PC-9 (cell line): ENCODE measurements around the gene OR2D2. TPM values are rescaled to one million over a fixed set of nuclear protein-coding genes. Genes with fewer than 3 reads are reported as not detected.
"Not testable (repeated sequence)": the region's sequence is repeated elsewhere in the genome, so short reads cannot be mapped to it uniquely, and the experiment has no call there.

Experiments used
- BruUV-seq: library from RNA; stranded (reverse); fragments of 400-500 nt; replicated peaks from 2 replicates; lab custom pipeline; 2021; lab: Mats Ljungman, UMichigan
- CTCF ChIA-PET: fragments of 300-600 bp; sonication (Branson Sonifier 250); formaldehyde crosslinking; loops from one replicate; lab custom pipeline; 2022; ENCODE audit warnings: antibody characterized with exemption; lab: Charles Lee
- POLR2A ChIA-PET: fragments of 300-600 bp; sonication (Branson Sonifier 250); formaldehyde crosslinking; loops from one replicate; lab custom pipeline; 2022; ENCODE audit warnings: antibody characterized with exemption; ENCODE audit not compliant: unreplicated experiment; lab: Charles Lee
- DNase-seq, 2 experiments: peaks; one replicate each; pipeline versions ENCODE4 v3.0.0 to v3.0.0-alpha.2; 2015 to 2022; ENCODE audit warnings: mixed read lengths in 1 of 2
- H2AFZ ChIP-seq: fragments of 200-600 bp; sonication (generic); 2 replicates; pipeline ENCODE4 v1.8.1; 2017; ENCODE audit warnings: antibody characterized with exemption
- H3F3A ChIP-seq: fragments of 200-600 bp; sonication (generic); 2 replicates; pipeline ENCODE4 v1.8.1; 2017; ENCODE audit warnings: antibody characterized with exemption, mild to moderate bottlenecking, low read depth; ENCODE audit not compliant: insufficient read depth
- H3K27ac ChIP-seq: fragments of 200-600 bp; sonication (generic); 2 replicates; pipeline ENCODE4 v1.6.1; 2016; ENCODE audit warnings: mixed run types
- H3K27me3 ChIP-seq: fragments of 200-600 bp; sonication (generic); 2 replicates; pipeline ENCODE4 v1.6.1; 2016; ENCODE audit warnings: low read depth, mixed run types; ENCODE audit not compliant: insufficient read depth
- H3K36me3 ChIP-seq: fragments of 200-600 bp; sonication (generic); 2 replicates; pipeline ENCODE4 v1.6.1; 2016; ENCODE audit warnings: low read depth, mixed run types
- H3K4me1 ChIP-seq: fragments of 200-600 bp; sonication (generic); replicated peaks from 2 replicates; pipeline ENCODE4 v1.6.1; 2016; ENCODE audit warnings: mixed run types; ENCODE audit not compliant: insufficient read depth
- H3K4me2 ChIP-seq: fragments of 200-600 bp; sonication (generic); 2 replicates; pipeline ENCODE4 v1.6.1; 2017; ENCODE audit warnings: mixed run types
- H3K4me3 ChIP-seq: fragments of 200-600 bp; sonication (generic); 2 replicates; pipeline ENCODE4 v1.6.1; 2016; ENCODE audit warnings: mixed run types
- H3K79me2 ChIP-seq: fragments of 200-600 bp; sonication (generic); 2 replicates; pipeline ENCODE4 v1.6.1; 2017; ENCODE audit warnings: low read depth, mixed run types
- H3K9me2 ChIP-seq: fragments of 200-600 bp; sonication (generic); 2 replicates; pipeline ENCODE4 v1.8.1; 2017; ENCODE audit warnings: mild to moderate bottlenecking; ENCODE audit not compliant: insufficient read depth
- H3K9me3 ChIP-seq: fragments of 200-600 bp; sonication (generic); 2 replicates; pipeline ENCODE4 v1.8.1; 2016; ENCODE audit warnings: low read depth; ENCODE audit not compliant: insufficient read depth
- H4K20me1 ChIP-seq: fragments of 200-600 bp; sonication (generic); 2 replicates; pipeline ENCODE4 v1.8.1; 2017; ENCODE audit not compliant: insufficient read depth
- EZH2 ChIP-seq: fragments of 200-600 bp; sonication (generic); IDR thresholded peaks from 2 replicates; pipeline ENCODE4 v1.8.0; 2017; ENCODE audit warnings: antibody characterized with exemption, low read depth
- intact Hi-C: fragments of 100-400 bp; cut with micrococcal nuclease; formaldehyde crosslinking; loops from one replicate; pipeline ENCODE4 v1.10.0; 2022; ENCODE audit not compliant: unreplicated experiment
- total RNA-seq: library from RNA; stranded (reverse); gene quantifications from 2 replicates; pipeline ENCODE4 v1.2.3, GENCODE V29; 2021
- TF ChIP-seq, protein P1 (sequence below): fragments of 200-600 bp; sonication (generic); conservative IDR thresholded peaks from 2 replicates; pipeline ENCODE4 v1.6.1; 2017; ENCODE audit warnings: mixed run types, antibody characterized with exemption, mild to moderate bottlenecking, moderate library complexity

Gene OR2D2
- total RNA-seq, 1 experiment from 2014 or later: not detected

DNA sequence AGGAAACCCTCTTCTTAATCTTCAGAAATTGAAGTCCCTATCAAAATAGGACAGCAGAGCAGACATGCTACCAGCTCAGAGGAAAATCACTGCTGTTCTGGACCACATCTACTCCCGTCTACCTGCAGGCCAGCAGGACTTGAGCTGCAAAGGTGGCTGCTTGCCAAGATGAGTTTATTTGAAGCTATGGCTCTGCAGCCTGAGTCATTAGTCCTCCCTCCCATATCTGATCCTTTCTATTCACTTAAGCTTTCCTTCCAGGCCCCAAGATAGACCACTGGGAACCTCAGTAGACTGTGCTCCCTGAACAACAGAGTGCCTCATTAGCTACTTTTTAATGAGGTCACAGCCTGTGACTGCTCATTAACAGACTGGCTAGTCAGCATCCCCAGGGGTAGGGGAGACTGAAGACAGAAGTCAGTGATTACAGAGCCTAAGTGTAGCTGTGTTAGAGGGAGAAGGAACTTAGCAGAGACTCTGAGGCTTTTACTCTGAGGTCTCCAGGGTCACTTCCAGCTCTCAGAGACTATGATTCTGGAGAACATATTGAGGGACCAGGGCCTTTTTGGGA lies 36.2 kb downstream of the OR2D2 start:
- DNase-seq: peak in 1 of 2 experiments; percentile 10
- no peaks in the 10 kb centered on the region for H3K9me3 ChIP-seq
- H3K4me3 ChIP-seq: no peak overlapping the region
- no peak overlapping the region for H3K4me2 ChIP-seq
- intact Hi-C loops: no loop called here
- H3K27me3 ChIP-seq: no peaks in the 10 kb centered on the region
- BruUV-seq: no TSS peak
- no peaks in the 10 kb centered on the region for H3K36me3 ChIP-seq
- CTCF ChIA-PET: no interaction called here
- no peaks in the 10 kb centered on the region for H3K79me2 ChIP-seq
- no peaks in the 10 kb centered on the region for H4K20me1 ChIP-seq
- TF ChIP-seq EZH2: no peak
- TF ChIP-seq, protein P1, sequence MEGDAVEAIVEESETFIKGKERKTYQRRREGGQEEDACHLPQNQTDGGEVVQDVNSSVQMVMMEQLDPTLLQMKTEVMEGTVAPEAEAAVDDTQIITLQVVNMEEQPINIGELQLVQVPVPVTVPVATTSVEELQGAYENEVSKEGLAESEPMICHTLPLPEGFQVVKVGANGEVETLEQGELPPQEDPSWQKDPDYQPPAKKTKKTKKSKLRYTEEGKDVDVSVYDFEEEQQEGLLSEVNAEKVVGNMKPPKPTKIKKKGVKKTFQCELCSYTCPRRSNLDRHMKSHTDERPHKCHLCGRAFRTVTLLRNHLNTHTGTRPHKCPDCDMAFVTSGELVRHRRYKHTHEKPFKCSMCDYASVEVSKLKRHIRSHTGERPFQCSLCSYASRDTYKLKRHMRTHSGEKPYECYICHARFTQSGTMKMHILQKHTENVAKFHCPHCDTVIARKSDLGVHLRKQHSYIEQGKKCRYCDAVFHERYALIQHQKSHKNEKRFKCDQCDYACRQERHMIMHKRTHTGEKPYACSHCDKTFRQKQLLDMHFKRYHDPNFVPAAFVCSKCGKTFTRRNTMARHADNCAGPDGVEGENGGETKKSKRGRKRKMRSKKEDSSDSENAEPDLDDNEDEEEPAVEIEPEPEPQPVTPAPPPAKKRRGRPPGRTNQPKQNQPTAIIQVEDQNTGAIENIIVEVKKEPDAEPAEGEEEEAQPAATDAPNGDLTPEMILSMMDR: no peak
- H3K4me1 ChIP-seq: no peaks in the 10 kb centered on the region
- no peaks in the 10 kb centered on the region for H3K9me2 ChIP-seq
- POLR2A ChIA-PET: no interaction called here
- no peak overlapping the region for H3K27ac ChIP-seq
- no peaks in the 10 kb centered on the region for H3F3A ChIP-seq
- no peak overlapping the region for H2AFZ ChIP-seq

DNA sequence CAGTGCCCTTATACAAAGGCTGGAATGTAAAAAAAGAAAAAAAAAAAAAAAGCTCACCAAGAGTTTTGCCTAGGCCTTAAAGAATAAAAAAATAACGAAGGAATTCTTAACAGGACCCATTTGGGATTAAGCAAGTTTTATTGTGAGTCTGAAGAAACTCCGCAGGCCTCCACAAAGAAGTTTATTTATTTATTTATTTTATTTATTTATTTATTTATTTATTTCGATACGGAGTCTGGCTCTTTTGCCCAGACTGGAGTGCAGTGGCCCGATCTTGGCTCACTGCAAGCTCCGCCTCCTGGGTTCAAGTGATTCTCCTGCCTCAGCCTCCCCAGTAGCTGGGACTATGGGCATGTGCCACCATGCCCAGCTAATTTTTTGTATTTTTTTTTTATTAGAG lies 37.5 kb downstream of the OR2D2 start:
- BruUV-seq, DNase-seq, H3K27me3 ChIP-seq, H3K4me2 ChIP-seq, H2AFZ ChIP-seq, H3K36me3 ChIP-seq, intact Hi-C loops, POLR2A ChIA-PET, H3K4me1 ChIP-seq, H3K27ac ChIP-seq, H3F3A ChIP-seq, H3K9me2 ChIP-seq, H4K20me1 ChIP-seq, CTCF ChIA-PET, H3K4me3 ChIP-seq, H3K9me3 ChIP-seq, H3K79me2 ChIP-seq: not testable (repeated sequence)

DNA sequence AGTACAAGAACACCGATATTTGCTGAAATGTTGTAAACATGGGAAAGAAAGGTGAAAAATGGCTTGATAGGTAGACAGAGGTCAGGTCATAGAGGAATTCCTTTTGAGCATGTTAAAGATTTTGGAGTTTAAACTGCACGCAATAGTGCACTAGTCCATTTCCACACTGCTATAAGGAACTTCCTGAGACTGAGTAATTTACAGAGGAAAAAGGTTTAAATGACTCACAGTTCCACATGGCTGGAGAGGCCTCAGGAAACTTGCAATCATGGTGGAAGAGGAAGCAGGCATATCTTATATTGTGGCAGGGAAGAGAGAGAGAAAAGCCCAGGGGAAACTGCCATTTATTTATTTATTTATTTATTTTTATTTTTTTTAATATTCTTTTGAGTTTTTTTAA lies 41.8 kb downstream of the OR2D2 start:
- H4K20me1 ChIP-seq: no peaks in the 10 kb centered on the region
- BruUV-seq: no TSS peak
- no peaks in the 10 kb centered on the region for H3K9me3 ChIP-seq
- no peak overlapping the region for H3K4me3 ChIP-seq
- H3K9me2 ChIP-seq: no peaks in the 10 kb centered on the region
- TF ChIP-seq, protein P1: no peak
- no peak for TF ChIP-seq EZH2
- CTCF ChIA-PET: no interaction called here
- no peaks in the 10 kb centered on the region for H3K4me1 ChIP-seq
- no peaks in the 10 kb centered on the region for H3F3A ChIP-seq
- H3K79me2 ChIP-seq: no peaks in the 10 kb centered on the region
- no peaks in the 10 kb centered on the region for H3K36me3 ChIP-seq
- no peak overlapping the region for H3K27ac ChIP-seq
- no peak overlapping the region for H2AFZ ChIP-seq
- intact Hi-C loops: no loop called here
- POLR2A ChIA-PET: no interaction called here
- H3K4me2 ChIP-seq: no peak overlapping the region
- H3K27me3 ChIP-seq: no peaks in the 10 kb centered on the region
- DNase-seq: no peak

- no peaks in the 10 kb centered on the region for H3K4me1 ChIP-seq
- no peak for DNase-seq
- no peak within 1 kb of the TSS for H2AFZ ChIP-seq
- no peaks in the 10 kb centered on the region for H3F3A ChIP-seq
- intact Hi-C loops: no loop called here
- H3K9me3 ChIP-seq: no peaks in the 10 kb centered on the region
- H3K4me2 ChIP-seq: no peak within 1 kb of the TSS
- no peaks in the 10 kb centered on the region for H3K9me2 ChIP-seq
- H3K4me3 ChIP-seq: no peak within 1 kb of the TSS
- no peaks in the 10 kb centered on the region for H3K36me3 ChIP-seq
- ChIA-PET POLR2A (no interaction called here), CTCF (no interaction called here)
- H3K27me3 ChIP-seq: no peaks in the 10 kb centered on the region
- H3K27ac ChIP-seq: no peak within 1 kb of the TSS
- BruUV-seq: no TSS peak
- no peaks in the 10 kb centered on the region for H3K79me2 ChIP-seq
- no peak for TF ChIP-seq EZH2
- TF ChIP-seq, protein P1: no peak
- H4K20me1 ChIP-seq: no peaks in the 10 kb centered on the region
These were observed 46.9 kb downstream of the OR2D2 start, which contains the start of gene OR10A5 for GRCh38 chr11:6845383-6845782. OR10A5 (plus strand) TSS chr11:6845683; CDS start chr11:6845683, 0 bp downstream.
